HG03066 (cell line): Measurements from ENCODE around the gene ARMC7.
A peak's percentile ranks its signal among the peaks of the same experiment; 100 is the strongest.
"Not testable (repeated sequence)": the region's sequence is repeated elsewhere in the genome, so short reads cannot be mapped to it uniquely, and the experiment has no call there.

ENCODE experiments used
- ATAC-seq: cut with Tn5 transposase; IDR thresholded peaks from one replicate; pipeline ENCODE4 v1.9.1; 2021; ENCODE audit warnings: low read depth; ENCODE audit not compliant: unreplicated experiment

The ARMC7 gene

DNA sequence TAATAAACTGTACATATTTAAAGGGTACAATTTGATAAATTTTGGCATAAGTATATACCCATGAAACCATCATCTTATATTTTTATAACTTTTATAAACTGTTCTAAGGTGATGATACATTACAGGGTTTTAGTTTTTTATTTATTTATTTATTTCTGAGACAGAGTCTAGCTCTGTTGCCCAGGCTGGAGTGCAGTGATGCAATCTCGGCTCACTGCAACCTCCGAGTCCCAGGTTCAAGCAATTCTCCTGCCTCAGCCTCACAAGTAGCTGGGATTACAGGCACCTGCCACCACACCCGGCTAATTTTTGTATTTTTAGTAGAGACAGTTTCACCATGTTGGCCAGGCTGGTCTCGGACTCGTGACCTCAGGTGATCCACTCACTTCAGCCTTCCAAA, 18.2 kb downstream of the ARMC7 start:
- not testable (repeated sequence) for ATAC-seq

- ATAC-seq = no peak
Measured at GRCh38 chr17:75128694-75129505, 19.1 kb downstream of the ARMC7 start.

DNA sequence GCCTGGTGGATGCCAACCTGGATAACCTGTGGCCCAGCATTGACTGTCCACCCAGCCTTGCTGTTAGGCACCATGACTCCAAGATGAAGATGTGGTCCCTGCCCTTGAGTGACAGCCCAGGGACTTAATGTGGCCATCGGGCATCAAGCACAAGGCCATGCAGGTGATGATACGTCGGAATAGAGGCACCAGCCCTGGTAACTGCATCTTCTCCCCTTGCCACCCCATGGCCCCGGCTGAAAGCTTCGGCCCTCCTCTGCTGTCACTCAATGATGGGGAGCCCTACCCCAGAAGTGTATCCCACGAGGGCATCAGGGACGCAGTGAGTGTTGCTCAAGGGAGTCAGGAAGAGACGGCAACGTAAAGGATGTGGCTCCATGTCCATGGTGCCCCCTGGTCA, 19.8 kb downstream of the ARMC7 start:
- no peak for ATAC-seq

DNA sequence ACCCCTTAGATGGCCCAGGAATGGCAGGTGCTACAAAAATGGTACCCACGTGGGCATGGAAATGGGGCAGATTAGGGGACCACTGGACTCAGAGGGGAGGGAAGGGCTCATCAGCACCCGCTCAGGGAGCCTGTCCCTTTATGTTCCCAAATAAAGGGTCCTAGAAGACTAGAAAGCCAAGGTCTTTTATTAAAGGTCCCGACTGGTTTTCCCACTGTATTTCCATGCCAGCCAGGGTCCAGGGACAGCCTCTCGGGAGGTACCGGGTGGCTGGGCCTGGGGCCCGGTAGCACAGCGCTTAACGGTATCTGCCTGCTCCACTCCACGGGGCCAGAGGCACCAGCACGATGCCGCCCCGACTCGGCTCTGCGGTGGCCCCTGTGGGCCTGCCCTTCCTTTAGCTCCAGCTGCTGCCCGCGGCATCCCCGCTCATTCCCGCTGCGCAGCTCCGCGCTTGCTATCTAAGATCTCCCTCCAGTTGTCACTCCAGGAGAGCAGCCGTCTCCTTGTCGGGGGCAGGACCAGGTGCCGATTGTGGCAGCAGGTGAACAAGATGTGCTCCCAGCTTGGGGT, 20.4 kb downstream of the ARMC7 start:
- ATAC-seq = no peak

DNA sequence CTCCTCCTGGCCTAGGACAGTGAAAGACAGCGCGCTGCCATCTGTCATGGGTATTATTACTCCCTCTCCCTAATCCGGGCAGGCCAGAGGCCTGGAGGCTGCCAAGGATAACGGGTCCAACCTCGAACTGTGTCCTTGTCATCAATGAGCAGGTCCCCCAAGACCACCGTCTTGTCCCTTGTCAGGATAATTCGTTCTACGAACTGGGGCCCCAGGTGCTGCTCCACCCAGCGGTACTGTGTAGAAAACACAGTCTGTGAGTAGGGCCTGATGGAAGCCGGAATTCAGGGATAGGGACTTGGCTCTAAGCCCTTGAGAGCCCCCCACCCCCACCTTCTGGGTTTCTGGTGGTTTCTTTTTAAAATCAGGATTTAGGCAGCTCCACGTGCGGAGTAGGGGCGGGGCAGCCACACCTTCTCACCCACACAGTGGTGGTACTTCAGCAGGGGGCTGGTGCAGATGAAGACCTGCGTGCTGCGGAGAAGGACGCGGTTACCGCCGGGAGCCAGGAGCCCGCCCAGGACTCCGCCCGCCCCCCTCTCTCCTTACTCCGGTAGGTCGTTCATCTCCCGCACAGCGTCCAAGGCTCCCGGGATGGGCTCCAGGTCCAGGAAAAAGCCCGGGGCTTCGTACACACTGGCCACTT, 21.0 kb downstream of the ARMC7 start:
- no peak for ATAC-seq

- ATAC-seq = peak; percentile 87
Measured at GRCh38 chr17:75131278-75132017, 21.7 kb downstream of the ARMC7 start, which contains the start of gene NT5C. TSS of gene NT5C (minus strand) at chr17:75131742. CDS start at chr17:75131707, 35 bp downstream.

DNA sequence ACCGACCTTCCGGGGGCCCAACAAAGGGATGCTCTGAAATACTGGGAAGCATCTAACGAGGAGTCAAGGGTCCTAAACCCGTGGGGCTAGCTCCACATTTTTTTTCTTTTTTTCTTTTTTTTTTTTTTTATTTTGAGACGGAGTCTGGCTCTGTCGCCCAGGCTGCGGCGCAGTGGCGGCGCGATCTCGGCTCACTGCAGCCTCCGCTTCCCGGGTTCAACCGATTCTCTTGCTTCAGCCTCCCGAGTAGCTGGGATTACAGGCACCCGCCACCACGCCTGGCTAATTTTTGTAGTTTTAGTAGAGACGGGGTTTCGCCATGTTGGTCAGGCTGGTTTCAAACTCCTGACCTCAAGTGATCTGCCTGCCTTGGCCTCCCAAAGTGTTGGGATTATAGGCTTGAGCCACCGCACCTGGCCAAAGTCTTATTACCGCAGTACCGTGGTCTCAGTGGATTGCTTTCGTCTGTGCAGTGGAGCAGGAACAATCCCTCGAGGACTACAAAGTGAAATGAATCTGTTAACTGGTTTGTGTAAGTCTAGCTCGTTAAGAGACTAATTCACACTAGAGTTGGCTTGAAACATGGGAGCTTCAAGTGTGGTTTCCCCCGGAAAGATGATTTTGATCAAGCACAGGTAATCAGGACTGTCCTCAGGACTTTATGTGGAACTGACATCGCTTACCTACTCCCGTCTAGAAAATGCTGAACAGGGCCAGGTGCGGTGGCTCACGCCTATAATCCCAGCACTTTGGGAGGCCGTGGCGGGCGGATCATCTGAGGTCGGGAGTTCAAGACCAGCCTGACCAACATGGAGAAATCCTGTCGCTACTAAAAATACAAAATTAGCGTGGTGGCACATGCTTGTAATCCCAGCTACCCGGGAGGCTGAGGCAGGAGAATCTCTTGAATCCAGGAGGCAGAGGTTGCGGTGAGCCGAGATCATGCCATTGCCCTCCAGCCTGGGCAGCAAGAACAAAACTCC, 22.5 kb downstream of the ARMC7 start:
- ATAC-seq = not testable (repeated sequence)

DNA sequence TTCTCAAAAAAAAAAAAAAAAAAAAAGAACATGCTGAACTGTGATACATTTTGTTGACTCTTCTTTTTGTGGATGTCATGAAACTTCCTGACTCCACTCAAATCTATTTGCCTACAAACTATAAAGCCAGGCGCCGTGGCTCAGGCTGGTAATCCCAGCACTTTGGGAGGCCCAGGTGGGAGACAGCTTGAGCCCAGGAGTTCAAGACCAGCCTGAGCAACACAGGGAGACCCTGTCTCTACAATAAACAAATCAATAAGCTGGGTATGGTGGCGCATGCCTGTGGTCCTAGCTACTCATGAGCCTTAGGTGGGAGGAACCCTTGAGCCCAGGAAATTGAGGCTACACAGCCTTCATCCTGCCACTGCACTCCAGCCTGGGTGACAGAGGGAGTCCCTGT, 23.2 kb downstream of the ARMC7 start:
- ATAC-seq = no peak

DNA sequence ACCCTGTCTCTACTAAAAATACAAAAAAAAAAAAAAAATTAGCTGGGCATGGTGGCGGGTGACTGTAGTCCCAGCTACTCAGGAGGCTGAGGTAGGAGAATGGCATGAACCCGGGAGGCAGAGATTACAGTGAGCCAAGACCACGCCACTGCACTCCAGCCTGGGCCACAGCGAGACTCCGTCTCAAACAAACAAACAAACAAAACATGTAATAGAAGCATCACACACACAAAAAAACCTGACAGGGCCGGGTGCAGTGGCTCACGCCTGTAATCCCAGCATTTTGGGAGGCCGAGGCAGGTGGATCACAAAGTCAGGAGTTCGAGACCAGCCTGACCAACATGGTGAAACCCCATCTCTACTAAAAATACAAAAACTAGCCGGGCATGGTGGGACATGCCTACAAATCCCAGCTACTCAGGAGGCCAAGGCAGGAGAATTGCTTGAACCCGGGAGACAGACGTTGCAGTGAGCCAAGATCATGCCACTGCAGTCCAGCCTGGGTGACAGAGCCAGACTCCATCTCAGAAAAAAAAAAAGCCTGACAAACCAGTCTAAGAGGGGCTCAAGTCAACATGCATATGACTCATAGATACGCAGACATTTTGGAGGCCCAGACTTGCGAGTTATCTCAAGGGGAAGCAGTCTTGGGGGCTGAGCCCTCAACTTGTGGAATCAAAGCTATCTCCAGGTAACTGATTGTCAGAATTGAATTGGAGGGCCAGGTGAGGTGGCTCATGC, 24.0 kb downstream of the ARMC7 start:
- not testable (repeated sequence) for ATAC-seq

DNA sequence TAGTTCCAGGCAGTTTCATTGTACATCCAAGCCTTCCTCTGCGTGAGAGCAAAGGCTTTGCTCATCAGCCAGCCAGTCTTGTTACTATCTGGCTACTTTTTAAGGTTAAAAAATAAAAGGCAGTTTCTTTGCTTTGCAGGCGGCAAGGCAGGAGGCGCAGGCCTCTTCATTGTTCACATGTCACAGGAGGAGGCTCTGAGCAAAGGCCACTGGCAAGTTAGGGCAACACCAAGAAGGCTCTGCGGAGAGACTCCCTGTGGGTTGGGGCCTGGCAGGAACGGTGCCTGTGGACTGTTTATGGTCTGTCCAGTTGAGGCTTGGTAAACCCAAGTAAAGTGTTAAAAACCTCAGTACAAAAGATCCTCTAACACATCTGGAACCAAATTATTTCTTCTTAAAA, 25.7 kb downstream of the ARMC7 start:
- no peak for ATAC-seq

GRCh38 chr17:75135946-75136345, 26.2 kb downstream of the ARMC7 start:
- no peak for ATAC-seq

GRCh38 chr17:75137762-75138161, 28.0 kb downstream of the ARMC7 start:
- not testable (repeated sequence) for ATAC-seq

- no peak for ATAC-seq
Measured at GRCh38 chr17:75138519-75138918, 28.8 kb downstream of the ARMC7 start.

DNA sequence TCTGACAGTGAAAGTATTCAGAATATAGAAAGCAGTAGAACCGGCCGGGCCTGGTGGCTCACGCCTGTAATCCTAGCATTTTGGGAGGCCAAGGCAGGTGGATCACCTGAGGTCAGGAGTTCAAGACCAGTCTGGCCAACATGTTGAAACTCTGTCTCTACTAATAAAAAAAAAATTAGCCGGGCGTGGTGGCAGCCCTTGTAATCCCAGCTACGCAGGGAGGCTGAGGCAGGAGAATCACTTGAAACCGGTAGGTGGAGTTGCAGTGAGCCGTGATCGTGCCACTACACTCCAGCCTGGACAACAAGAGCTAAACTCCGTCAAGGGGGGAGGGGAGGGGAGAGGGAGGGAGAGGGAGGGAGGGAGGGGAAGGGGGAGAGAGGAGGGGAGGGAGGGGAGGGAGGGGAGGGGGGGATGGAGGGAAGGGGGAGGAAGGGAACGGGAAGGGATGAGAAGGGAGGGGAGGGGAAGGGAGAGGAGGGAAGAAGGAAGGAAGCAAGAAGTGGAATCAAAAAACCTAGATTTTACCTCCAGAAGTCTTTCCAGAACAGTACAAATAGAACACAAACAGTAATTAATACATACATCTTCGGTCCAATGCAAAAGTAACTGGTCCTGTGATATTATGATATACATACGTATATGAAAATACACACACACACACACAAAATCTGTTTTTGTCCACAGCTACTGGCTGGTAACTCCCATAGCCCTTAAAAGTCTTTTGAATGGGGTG, 32.6 kb downstream of the ARMC7 start:
- no peak for ATAC-seq

GRCh38 chr17:75144816-75145512, 35.2 kb downstream of the ARMC7 start:
- ATAC-seq = no peak

GRCh38 chr17:75146592-75146991, 36.8 kb downstream of the ARMC7 start:
- no peak for ATAC-seq

- ATAC-seq = no peak
Measured at GRCh38 chr17:75147878-75148546, 38.2 kb downstream of the ARMC7 start.
